ENCODE results near the gene RPGRIP1L.

The RPGRIP1L gene

GRCh38 chr16:53703590-53704444 is at the start of gene RPGRIP1L, which contains the start of gene FTO:
Gene RPGRIP1L, minus strand, starts transcription at chr16:53703859. Its CDS starts 3,136 bp downstream, at chr16:53700723.
Gene FTO, plus strand, starts transcription at chr16:53704156.
- DNase-seq = peak; percentile 96

DNA sequence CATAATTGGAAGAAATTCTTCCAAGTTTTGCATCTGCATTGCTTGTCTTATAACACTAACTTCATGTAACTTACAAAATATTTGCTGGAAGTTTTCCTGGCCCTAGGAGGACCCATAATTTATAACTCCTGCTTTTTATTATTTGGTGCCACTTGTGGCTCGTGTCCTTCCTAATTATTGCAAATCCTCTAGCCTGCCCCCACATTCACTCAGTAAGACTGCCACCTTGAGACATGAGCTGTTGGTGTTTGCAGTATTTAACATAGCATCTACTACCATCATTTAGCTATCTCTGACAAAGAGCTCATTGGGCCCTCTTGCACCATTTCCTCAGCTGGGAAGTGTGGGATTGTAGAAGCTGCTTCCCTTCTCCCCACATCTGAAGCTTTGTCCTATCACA is 49.8 kb upstream of the RPGRIP1L start:
- no peak for DNase-seq

- DNase-seq = no peak
Observed at GRCh38 chr16:53752560-53752959, 48.9 kb upstream of the RPGRIP1L start.

DNA sequence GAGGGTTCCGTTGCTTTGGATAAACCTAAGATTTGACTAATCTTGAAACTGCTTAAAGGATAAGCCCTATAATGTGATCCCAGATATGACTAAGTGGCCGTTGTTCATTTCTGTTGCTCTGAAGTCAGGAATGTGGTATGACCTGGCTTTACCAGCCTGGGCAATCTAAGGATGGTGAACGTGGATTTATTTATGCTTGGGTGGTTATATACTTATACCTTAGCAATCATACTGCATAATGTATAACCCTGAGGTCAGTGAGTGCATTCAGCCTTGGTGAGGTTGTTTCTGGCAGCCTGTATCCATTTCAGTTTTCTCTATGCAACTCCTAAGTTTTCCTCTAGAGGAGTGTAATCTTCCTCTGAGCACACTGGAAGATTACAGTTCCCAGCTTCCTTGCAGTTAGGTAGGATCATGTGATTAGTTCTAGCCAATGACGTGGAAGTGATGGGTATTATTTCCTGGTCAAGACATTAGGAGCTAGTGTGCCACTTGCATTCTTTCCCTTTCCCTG is 42.2 kb upstream of the RPGRIP1L start:
- no peak for DNase-seq

- DNase-seq = no peak
Observed at GRCh38 chr16:53745086-53745485, 41.4 kb upstream of the RPGRIP1L start.

DNA sequence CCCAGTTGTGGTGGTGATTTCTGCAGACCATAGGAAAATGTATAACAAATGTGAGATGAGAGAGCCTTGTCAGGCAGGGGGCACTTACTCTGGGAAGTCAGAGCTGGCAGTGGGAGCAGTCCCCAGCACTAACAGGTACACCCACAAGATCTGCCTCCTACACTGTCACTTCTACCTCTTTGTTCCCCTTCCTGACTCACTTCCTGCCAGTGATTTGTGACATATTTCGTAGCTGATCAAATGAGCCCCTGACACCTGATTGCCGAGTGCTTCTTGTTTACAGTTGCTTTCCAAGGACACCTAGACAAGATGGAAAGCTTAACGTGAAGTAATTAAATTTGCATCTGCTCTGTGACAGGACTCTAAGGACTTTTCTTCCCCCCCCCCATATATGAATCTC is 40.8 kb upstream of the RPGRIP1L start:
- DNase-seq = no peak

GRCh38 chr16:53743149-53743566 is 39.5 kb upstream of the RPGRIP1L start:
- no peak for DNase-seq

- DNase-seq = no peak
Observed at GRCh38 chr16:53741546-53741945, 37.9 kb upstream of the RPGRIP1L start.

- DNase-seq = no peak
Observed at GRCh38 chr16:53740933-53741531, 37.4 kb upstream of the RPGRIP1L start.

DNA sequence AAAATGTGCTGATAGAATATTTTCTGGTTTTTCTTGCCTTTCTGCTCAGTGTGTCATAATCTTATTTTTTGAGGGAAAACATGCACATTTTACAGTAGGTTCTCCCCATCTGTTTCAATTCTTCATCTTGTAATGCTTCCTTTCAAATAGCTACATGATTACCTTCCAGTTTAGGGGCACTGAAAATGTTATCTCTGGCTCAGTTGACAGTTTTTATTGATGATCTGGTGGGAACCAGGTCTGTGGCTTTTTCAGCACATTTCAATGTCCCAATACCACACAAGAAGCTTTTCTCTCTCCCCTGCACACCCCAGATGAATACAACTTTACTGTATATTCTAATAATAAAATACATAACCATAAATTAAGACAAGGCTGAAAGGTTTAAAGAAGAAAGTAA is 36.8 kb upstream of the RPGRIP1L start:
- DNase-seq = no peak

DNA sequence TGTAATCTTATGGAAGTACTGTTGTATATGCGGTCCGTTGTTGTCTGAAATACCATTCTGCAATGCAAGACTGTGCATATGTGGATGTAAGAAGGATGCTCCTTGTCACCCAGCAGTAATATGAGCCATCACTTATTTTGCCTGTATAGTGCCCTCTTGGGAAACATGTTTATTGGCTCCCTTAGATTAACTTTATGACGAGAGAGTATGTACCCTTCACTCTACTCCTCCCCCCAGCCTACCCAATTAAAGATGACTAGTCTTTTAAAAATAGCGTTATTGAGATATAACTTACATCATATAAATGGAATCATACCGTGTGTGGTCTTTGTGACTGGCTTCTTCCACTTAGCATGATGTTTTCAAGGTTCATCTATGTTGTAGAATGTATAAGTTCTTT is 33.9 kb upstream of the RPGRIP1L start:
- no peak for DNase-seq

- DNase-seq = no peak
Observed at GRCh38 chr16:53736297-53736696, 32.6 kb upstream of the RPGRIP1L start.

GRCh38 chr16:53734908-53735307 is 31.2 kb upstream of the RPGRIP1L start:
- no peak for DNase-seq

GRCh38 chr16:53732296-53732929 is 28.8 kb upstream of the RPGRIP1L start:
- DNase-seq = no peak

GRCh38 chr16:53730693-53731092 is 27.0 kb upstream of the RPGRIP1L start:
- no peak for DNase-seq

- no peak for DNase-seq
Observed at GRCh38 chr16:53726625-53727024, 23.0 kb upstream of the RPGRIP1L start.

GRCh38 chr16:53721017-53721416 is 17.4 kb upstream of the RPGRIP1L start:
- DNase-seq = no peak

DNA sequence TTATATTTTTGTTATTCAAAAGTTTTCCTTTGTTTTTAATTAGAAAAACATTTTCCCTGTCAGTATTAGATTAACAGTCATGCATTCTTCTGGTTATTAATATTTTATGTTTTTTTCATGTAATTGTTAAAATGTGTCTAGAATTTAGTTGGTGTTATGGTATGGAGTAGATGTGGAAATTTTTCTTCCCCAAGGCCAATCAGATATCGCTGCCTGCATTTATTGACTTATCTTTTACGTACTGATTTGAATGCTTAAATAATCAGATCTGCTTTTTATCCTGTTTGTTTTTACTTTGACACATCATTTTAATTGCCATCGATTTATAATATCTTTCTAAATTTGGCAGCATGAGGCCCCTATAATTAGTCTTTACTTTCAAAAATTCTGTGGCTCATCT is 13.9 kb upstream of the RPGRIP1L start:
- no peak for DNase-seq

- no peak for DNase-seq
Observed at GRCh38 chr16:53715023-53715384, 11.3 kb upstream of the RPGRIP1L start.

- DNase-seq = no peak
Observed at GRCh38 chr16:53714205-53715022, 10.8 kb upstream of the RPGRIP1L start.

DNA sequence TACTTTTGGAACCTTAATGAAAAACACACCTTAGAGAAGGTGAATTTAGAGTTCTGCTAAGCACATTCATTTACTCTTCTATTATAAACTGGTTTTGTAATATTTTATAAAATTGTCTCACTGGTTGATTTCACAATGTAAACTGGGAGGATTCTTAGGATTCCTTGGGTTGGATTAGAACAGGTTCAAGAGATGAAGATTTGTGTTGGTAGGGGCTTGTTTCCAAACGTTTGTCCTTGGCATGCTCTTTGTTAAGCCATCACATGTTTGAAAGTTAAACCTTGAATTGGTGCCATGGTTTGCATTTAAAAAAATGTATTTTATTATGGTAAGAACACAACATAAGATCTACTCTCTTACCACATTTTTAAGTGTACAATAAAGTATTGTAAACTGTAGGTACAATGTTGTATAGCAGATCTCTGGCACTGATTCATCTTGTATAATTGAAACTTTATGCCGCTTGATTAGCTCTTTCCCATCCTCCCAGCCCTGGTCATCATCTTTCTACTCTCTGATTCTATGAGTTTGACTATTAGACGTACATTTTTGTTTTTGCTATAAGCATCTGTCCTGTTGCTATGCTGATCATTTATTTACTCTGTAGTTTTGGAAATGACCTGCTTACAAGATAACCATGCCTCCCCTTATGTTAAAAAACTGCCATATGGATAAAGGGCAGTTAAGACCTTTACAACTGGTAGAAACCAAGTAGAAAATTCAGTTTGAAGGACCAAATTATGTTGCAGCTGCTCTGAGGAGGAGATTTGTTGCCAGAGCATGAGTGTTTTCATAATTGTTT is 9.9 kb upstream of the RPGRIP1L start:
- no peak for DNase-seq

GRCh38 chr16:53712065-53712464 is 8.4 kb upstream of the RPGRIP1L start:
- no peak for DNase-seq
